ENCODE data around the gene WIPF1.

WIPF1 gene

DNA sequence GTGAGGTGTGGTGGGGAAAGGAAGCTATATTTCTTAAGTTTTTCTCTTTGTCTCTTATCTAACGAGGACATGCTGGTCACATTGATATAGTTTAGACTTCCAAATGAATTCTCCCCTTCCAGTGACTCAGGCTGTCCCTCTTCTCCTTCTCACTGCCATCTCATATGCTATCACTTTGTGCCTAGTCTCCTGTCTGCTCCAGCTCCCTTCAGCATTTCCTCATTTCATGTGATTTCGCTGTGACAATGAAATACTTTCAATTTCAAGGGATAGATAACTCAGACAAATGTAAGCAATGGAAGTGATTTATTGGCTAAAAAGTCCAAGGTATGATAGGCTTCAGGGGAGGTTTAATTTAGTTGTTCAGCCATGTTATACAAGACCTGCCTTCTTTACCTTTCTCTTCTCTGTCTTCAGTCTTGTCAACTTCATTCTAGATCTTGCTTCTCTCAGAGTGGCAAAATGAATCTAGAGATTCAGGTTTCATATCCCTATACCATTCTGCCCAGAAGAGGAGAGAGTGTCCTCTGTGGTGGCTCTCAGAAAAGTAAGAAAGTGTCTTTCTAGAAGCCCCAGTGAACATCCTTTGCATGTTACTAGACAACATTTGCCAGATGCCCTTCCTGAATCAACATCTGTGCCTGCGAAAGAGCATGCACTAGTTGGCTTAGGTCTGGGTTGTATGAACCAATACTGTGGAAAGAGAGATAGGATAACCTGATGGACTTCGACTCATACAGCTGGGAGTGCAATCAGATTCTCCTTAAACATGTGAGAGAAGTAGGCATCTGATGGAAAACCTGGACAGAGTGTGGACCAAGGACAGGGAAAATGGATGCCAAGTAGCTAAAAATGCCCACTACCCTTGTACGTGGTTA, 80.9 kb downstream of the WIPF1 start:
- Histone ChIP-seq H3K4me3 (no peak overlapping the region), H3K9me3 (no peaks in the 10 kb centered on the region), H3K27me3 (peaks cover 0 to 3% of the 10 kb centered on the region in 2 donors), H3K27ac (no peak overlapping the region), H3K36me3 (no peaks in the 10 kb centered on the region), H3K4me1 (no peaks in the 10 kb centered on the region)
- TF ChIP-seq CTCF (IDR thresholded peaks at IDR 0.05) = no peak
- intact Hi-C loops (cut with DNase I; ENCODE audit: low total_unique reads) = no loop called here
- DNase-seq = no peak

GRCh38 chr2:174512345-174512744, 85.3 kb downstream of the WIPF1 start:
- no peak for TF ChIP-seq CTCF (IDR thresholded peaks at IDR 0.05)
- no peak overlapping the region for H3K27ac ChIP-seq
- no peaks in the 10 kb centered on the region for H3K4me1 ChIP-seq
- no peaks in the 10 kb centered on the region for H3K36me3 ChIP-seq
- no peak overlapping the region for H3K4me3 ChIP-seq
- peaks cover 0 to 6% (median 0%) of the 10 kb centered on the region in 3 donors for H3K9me3 ChIP-seq
- DNase-seq = no peak
- intact Hi-C loops (cut with DNase I; ENCODE audit: low total_unique reads) = no loop called here
- H3K27me3 ChIP-seq = peaks cover 0 to 3% of the 10 kb centered on the region in 2 donors

GRCh38 chr2:174511580-174512260, 85.9 kb downstream of the WIPF1 start:
- no peak for TF ChIP-seq CTCF (IDR thresholded peaks at IDR 0.05)
- no peak overlapping the region for H3K4me3 ChIP-seq
- no peaks in the 10 kb centered on the region for H3K27me3 ChIP-seq
- no peaks in the 10 kb centered on the region for H3K4me1 ChIP-seq
- peaks cover 0 to 6% (median 0%) of the 10 kb centered on the region in 3 donors for H3K9me3 ChIP-seq
- no peak for DNase-seq
- no peak overlapping the region for H3K27ac ChIP-seq
- H3K36me3 ChIP-seq = no peaks in the 10 kb centered on the region
- intact Hi-C loops (cut with DNase I; ENCODE audit: low total_unique reads) = no loop called here

- no peak for TF ChIP-seq CTCF (IDR thresholded peaks at IDR 0.05)
- Histone ChIP-seq H3K27ac (no peak overlapping the region), H3K27me3 (no peaks in the 10 kb centered on the region), H3K4me1 (no peaks in the 10 kb centered on the region), H3K36me3 (no peaks in the 10 kb centered on the region), H3K4me3 (no peak overlapping the region), H3K9me3 (peaks cover 0 to 6% (median 0%) of the 10 kb centered on the region in 3 donors)
- no peak for DNase-seq
- intact Hi-C loops (cut with DNase I; ENCODE audit: low total_unique reads) = no loop called here
Observed at GRCh38 chr2:174510583-174511189, 86.9 kb downstream of the WIPF1 start.
